Measurements from ENCODE around the gene CHRNA10.

CHRNA10 gene

DNA sequence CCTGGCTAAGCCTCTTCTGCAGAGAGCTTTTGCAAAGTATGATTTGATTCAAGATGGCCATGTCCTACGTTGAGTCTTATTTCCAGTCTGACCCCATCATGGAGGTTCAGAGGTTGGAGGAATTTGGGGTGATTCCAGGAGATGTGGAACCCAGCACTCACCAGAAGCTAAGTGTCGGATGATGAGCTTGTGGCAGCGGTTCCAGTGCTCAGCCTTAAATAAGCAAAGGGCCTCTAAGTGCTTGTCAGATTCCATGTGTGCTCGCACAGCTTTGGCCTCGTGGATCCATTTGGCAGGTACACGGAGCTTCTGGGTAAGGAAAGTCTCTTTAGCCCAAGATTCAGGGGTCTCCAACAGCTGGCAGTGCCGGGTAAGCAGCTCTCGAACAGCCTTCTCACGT, 11.9 kb upstream of the CHRNA10 start:
- no peak for TF ChIP-seq NFIC (IDR thresholded peaks at IDR 0.05)
- no peak for TF ChIP-seq YY1 (IDR thresholded peaks at IDR 0.05; ENCODE audit: low read depth)
- TF ChIP-seq FOXM1 (IDR thresholded peaks at IDR 0.05; ENCODE audit: borderline replicate concordance, low read depth) = no peak
- TF ChIP-seq EP300 (IDR thresholded peaks at IDR 0.05; ENCODE audit: borderline replicate concordance) = no peak
- no peak for TF ChIP-seq RAD21 (IDR thresholded peaks at IDR 0.05; ENCODE audit: low read depth)
- TF ChIP-seq EGR1 (IDR thresholded peaks at IDR 0.05) = no peak
- TF ChIP-seq, protein P1, sequence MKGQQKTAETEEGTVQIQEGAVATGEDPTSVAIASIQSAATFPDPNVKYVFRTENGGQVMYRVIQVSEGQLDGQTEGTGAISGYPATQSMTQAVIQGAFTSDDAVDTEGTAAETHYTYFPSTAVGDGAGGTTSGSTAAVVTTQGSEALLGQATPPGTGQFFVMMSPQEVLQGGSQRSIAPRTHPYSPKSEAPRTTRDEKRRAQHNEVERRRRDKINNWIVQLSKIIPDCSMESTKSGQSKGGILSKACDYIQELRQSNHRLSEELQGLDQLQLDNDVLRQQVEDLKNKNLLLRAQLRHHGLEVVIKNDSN (IDR thresholded peaks at IDR 0.05) = no peak
- TF ChIP-seq TAF1 (IDR thresholded peaks at IDR 0.05; ENCODE audit: low read depth) = no peak
- no peak for TF ChIP-seq ZBTB7A (IDR thresholded peaks at IDR 0.05; ENCODE audit: low read depth)
- no peak for TF ChIP-seq CEBPB (IDR thresholded peaks at IDR 0.05)
- TF ChIP-seq CREB1 (IDR thresholded peaks at IDR 0.05; ENCODE audit: low read depth) = no peak
- TF ChIP-seq, protein P2, sequence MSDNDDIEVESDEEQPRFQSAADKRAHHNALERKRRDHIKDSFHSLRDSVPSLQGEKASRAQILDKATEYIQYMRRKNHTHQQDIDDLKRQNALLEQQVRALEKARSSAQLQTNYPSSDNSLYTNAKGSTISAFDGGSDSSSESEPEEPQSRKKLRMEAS (IDR thresholded peaks at IDR 0.05) = no peak

DNA sequence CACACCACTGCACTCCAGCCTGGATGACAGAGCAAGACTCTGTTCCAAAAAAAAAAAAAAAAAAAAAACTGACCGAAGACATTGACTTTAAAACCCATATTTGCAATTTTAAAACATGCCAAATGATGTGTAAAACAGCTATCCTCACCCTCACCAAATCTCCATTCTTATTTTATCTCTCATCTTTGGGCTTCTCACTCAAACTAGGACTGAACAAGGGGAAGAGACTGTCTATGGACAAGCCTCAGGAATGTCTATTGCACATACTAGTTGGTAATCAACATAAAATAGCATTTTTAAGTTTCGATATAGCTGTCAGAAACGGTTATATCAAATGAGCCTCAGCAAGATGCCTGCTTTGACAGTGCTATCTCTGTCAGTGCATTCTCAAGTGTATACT, 7.9 kb upstream of the CHRNA10 start:
- TF ChIP-seq, protein P2 (IDR thresholded peaks at IDR 0.05) = no peak
- TF ChIP-seq RAD21 (IDR thresholded peaks at IDR 0.05; ENCODE audit: low read depth) (no peak), EGR1 (IDR thresholded peaks at IDR 0.05) (no peak), FOXM1 (IDR thresholded peaks at IDR 0.05; ENCODE audit: borderline replicate concordance, low read depth) (no peak), TAF1 (IDR thresholded peaks at IDR 0.05; ENCODE audit: low read depth) (no peak), NFIC (IDR thresholded peaks at IDR 0.05) (no peak), ZBTB7A (IDR thresholded peaks at IDR 0.05; ENCODE audit: low read depth) (no peak)

DNA sequence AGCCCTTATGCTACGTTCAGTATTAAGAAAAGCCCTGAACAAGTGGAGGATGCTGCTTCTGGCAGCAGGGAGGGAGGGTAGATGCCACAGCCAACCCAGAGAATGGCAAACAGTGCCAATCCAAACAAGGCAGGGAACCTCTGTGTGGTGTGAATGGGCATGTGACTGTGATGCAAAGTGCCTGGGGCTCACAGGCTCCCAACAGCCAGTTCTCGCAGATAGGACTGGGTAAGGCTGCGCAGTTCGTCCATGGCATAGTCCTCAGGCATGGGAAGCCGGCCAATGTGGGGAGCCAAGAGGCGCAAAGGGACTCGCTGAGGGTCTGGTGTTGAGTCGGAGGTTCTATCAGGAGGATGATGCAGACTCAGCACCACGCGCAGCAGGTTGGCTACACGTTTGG, 4.8 kb upstream of the CHRNA10 start:
- TF ChIP-seq TEAD4 (IDR thresholded peaks at IDR 0.05) (no peak), CEBPB (IDR thresholded peaks at IDR 0.05) (no peak)

DNA sequence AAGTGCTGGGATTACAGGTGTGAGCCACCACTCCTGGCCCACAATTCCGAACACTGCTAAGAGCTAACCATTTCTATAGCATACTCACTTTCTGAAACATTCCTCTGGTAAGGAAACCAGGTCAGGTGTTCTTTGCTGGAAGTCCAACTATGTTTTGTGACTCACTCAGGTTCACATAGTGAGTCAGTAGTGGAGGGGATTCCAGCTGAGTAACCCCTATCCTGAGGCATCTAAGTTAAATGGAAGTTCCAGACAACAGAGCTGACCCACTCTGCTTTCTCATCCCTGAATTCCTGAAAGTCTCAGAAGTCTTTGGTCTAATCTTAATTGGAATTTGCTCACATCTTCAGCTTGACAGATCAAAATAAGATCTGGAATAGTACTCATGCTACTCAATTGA, 3.0 kb upstream of the CHRNA10 start:
- TF ChIP-seq TCF12 (IDR thresholded peaks at IDR 0.05; ENCODE audit: low read depth) (no peak), YY1 (IDR thresholded peaks at IDR 0.05; ENCODE audit: low read depth) (no peak), RAD21 (IDR thresholded peaks at IDR 0.05; ENCODE audit: low read depth) (no peak)
- TF ChIP-seq, protein P3, sequence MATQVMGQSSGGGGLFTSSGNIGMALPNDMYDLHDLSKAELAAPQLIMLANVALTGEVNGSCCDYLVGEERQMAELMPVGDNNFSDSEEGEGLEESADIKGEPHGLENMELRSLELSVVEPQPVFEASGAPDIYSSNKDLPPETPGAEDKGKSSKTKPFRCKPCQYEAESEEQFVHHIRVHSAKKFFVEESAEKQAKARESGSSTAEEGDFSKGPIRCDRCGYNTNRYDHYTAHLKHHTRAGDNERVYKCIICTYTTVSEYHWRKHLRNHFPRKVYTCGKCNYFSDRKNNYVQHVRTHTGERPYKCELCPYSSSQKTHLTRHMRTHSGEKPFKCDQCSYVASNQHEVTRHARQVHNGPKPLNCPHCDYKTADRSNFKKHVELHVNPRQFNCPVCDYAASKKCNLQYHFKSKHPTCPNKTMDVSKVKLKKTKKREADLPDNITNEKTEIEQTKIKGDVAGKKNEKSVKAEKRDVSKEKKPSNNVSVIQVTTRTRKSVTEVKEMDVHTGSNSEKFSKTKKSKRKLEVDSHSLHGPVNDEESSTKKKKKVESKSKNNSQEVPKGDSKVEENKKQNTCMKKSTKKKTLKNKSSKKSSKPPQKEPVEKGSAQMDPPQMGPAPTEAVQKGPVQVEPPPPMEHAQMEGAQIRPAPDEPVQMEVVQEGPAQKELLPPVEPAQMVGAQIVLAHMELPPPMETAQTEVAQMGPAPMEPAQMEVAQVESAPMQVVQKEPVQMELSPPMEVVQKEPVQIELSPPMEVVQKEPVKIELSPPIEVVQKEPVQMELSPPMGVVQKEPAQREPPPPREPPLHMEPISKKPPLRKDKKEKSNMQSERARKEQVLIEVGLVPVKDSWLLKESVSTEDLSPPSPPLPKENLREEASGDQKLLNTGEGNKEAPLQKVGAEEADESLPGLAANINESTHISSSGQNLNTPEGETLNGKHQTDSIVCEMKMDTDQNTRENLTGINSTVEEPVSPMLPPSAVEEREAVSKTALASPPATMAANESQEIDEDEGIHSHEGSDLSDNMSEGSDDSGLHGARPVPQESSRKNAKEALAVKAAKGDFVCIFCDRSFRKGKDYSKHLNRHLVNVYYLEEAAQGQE (IDR thresholded peaks at IDR 0.05; ENCODE audit: low read depth) = no peak

DNA sequence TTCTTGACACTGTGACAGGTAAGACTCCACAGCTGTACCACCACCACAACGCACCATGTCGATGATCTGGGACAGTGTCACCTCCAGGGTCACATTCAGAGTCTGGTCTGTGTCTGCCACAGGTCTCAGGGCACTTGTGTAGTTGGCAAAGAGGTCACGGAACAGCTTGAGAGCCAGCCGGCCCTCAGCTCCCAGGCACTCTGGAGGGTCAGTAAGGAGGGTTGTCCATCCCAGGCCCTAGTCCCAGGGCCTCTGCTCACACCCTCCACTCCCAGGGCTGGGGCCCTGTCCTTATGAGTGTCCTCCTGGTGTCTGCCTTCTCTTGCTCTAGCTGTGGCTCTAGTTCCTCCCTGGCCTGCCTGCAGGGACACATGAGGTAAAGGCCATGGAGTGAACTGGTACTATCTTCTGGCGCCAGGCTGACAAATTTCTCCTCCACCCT, 1.4 kb downstream of the CHRNA10 start:
- TF ChIP-seq TAF1 (IDR thresholded peaks at IDR 0.05; ENCODE audit: low read depth) = no peak
- TF ChIP-seq EP300 (IDR thresholded peaks at IDR 0.05; ENCODE audit: borderline replicate concordance) = no peak
- no peak for TF ChIP-seq CREB1 (IDR thresholded peaks at IDR 0.05; ENCODE audit: low read depth)
- TF ChIP-seq, protein P3 (IDR thresholded peaks at IDR 0.05; ENCODE audit: low read depth) = no peak
- no peak for TF ChIP-seq RAD21 (IDR thresholded peaks at IDR 0.05; ENCODE audit: low read depth)
- TF ChIP-seq TCF12 (IDR thresholded peaks at IDR 0.05; ENCODE audit: low read depth) = no peak
- TF ChIP-seq ZBTB7A (IDR thresholded peaks at IDR 0.05; ENCODE audit: low read depth) = no peak

DNA sequence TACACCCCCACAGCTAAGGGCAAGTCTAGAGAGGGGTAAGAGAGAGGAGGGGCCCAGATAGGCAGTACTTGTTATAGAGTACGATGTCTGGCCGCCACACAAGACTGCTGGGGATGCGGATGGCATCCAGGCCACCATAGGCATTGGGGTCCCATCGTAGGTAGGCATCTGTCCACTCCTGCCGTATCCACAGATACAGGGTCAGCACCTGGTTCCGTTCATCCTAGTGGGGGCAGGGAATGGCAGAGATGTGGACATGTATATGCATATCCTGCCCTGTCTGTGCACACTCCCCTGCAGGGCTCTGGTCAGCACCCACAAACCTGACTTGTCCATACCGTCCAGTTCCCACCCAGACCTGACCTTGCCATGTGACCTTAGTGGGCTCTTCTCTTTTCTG, 2.1 kb downstream of the CHRNA10 start:
- TF ChIP-seq TCF12 (IDR thresholded peaks at IDR 0.05; ENCODE audit: low read depth) (no peak), EP300 (IDR thresholded peaks at IDR 0.05; ENCODE audit: borderline replicate concordance) (no peak)
- TF ChIP-seq, protein P2 (IDR thresholded peaks at IDR 0.05) = no peak

DNA sequence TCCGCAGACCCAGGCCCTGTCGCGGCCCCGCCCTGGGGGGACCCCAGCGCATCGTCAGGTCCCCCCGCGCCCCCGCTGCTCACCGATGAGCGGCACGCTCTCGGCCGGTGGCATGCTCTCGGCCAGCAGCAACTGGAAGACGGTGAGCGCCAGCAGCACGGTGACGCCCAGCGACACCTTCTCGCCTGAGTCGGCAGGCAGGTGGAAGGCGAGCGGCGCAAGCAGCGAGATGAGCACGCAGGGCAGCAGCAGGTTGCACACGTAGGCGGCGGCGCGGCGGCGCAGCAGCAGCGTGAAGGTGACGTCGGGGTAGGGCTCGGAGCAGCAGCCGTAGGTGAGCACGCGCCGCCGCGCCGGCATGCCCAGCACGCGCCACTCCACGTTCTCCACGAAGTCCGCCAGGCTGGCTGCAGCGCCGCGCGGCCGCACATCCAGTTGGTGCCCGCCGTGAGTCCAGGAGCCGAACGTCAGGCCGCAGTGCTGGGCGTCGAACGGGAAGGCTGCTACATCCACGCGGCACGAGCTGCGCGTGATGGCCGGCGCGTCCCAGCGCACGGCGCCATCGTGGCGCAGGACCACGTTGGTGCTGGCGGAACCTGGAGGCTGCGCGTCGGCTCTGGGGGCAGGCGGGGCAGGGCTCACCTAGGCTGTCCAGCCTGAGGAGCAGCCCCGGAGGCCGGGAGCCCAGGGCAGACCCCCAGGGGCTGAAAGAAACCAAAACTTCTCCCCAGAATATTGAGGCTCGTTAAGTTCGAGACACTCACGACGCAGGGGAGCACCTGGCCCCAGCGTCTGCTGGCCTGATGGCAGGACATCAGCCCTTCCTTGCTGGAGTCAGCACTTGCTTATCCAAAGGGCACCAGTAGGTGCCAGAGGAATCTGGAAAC, 3.8 kb downstream of the CHRNA10 start:
- TF ChIP-seq RAD21 (IDR thresholded peaks at IDR 0.05; ENCODE audit: low read depth) = no peak
- TF ChIP-seq CEBPB (IDR thresholded peaks at IDR 0.05) = no peak
- TF ChIP-seq, protein P2 (IDR thresholded peaks at IDR 0.05) = no peak
- no peak for TF ChIP-seq TCF12 (IDR thresholded peaks at IDR 0.05; ENCODE audit: low read depth)
- TF ChIP-seq FOXM1 (IDR thresholded peaks at IDR 0.05; ENCODE audit: borderline replicate concordance, low read depth) = no peak
- no peak for TF ChIP-seq EP300 (IDR thresholded peaks at IDR 0.05; ENCODE audit: borderline replicate concordance)
- TF ChIP-seq NFIC (IDR thresholded peaks at IDR 0.05) = no peak
- TF ChIP-seq, protein P3 (IDR thresholded peaks at IDR 0.05; ENCODE audit: low read depth) = no peak
- no peak for TF ChIP-seq CREB1 (IDR thresholded peaks at IDR 0.05; ENCODE audit: low read depth)
- no peak for TF ChIP-seq EGR1 (IDR thresholded peaks at IDR 0.05)
- no peak for TF ChIP-seq ZBTB7A (IDR thresholded peaks at IDR 0.05; ENCODE audit: low read depth)
- no peak for TF ChIP-seq TEAD4 (IDR thresholded peaks at IDR 0.05)
- TF ChIP-seq YY1 (IDR thresholded peaks at IDR 0.05; ENCODE audit: low read depth) = no peak
- TF ChIP-seq, protein P1 (IDR thresholded peaks at IDR 0.05) = no peak
- TF ChIP-seq TAF1 (IDR thresholded peaks at IDR 0.05; ENCODE audit: low read depth) = no peak
